GM21447 (cell line): Measurements from ENCODE around the gene LEF1.
"Not testable (repeated sequence)": the region's sequence is repeated elsewhere in the genome, so short reads cannot be mapped to it uniquely, and the experiment has no call there.

Experiments
- ATAC-seq: cut with Tn5 transposase; IDR thresholded peaks from one replicate; pipeline ENCODE4 v1.9.1; 2021; ENCODE audit not compliant: unreplicated experiment

LEF1 gene

GRCh38 chr4:108037884-108038283 lies 130.8 kb downstream of the LEF1 start:
- ATAC-seq, result no peak

DNA sequence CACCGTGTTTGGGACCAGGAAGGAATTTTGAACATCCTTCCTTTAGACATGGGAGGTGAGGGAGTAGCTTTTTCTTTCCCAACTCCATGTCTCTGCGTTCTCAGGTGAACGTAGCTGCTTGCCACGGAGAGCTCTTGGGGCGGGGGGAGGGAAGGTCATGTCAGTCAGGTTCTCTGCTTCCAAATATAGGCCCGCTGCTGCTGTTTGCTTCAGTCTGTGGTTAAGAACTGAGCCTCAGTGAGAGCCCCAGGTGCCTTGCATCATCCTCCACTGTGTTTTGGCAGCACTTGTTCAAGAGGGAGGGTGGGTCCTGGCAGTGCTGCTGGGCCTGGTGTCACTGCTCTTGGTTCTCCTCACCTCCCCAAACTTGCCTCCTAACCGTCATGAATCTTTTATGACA lies 132.5 kb downstream of the LEF1 start:
- ATAC-seq, result peak; percentile 97

GRCh38 chr4:108035691-108036090 lies 133.0 kb downstream of the LEF1 start:
- ATAC-seq, result peak; percentile 40

GRCh38 chr4:108034565-108034964 lies 134.2 kb downstream of the LEF1 start:
- no peak for ATAC-seq

DNA sequence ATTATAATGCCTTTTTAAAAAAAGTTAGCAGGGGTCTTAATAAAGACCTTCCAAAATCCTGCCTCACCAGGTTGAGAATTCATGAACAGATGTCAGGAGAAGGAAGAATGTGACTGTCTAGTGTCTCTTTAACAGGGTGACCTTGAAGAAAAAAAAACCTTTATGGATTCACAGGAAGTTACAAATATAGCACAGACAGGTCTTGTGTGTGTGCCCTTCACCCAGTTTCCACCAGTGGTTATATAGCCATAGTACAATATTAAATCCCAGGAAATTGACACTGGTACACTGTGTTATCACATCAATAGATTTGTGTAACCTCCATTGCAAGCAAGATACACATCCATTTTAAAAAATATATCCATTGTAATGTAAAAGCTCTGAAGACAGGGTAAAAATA lies 135.4 kb downstream of the LEF1 start:
- no peak for ATAC-seq

GRCh38 chr4:108031427-108032083 lies 137.2 kb downstream of the LEF1 start:
- no peak for ATAC-seq

DNA sequence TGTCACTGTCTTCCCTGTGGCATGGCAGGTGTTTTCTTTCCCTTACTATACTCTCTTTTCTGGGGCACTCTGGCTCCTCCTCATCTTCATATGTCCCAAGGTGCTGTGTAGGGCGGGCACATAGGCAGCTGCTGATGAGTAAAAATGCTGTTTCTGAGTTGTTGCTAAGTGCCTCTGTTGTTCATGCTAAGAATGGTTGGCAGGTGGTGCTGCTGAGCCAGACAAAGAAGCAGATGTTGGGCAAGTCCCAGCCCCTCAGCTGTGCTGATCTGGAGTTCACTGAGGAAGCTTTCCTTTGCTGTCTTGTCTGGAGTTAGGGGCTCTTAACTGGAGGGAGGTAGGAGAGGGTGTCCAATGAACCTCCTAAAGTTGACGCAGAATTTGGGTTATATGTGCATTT lies 138.4 kb downstream of the LEF1 start:
- ATAC-seq, result peak; percentile 97

GRCh38 chr4:108029731-108030130 lies 139.0 kb downstream of the LEF1 start:
- no peak for ATAC-seq

DNA sequence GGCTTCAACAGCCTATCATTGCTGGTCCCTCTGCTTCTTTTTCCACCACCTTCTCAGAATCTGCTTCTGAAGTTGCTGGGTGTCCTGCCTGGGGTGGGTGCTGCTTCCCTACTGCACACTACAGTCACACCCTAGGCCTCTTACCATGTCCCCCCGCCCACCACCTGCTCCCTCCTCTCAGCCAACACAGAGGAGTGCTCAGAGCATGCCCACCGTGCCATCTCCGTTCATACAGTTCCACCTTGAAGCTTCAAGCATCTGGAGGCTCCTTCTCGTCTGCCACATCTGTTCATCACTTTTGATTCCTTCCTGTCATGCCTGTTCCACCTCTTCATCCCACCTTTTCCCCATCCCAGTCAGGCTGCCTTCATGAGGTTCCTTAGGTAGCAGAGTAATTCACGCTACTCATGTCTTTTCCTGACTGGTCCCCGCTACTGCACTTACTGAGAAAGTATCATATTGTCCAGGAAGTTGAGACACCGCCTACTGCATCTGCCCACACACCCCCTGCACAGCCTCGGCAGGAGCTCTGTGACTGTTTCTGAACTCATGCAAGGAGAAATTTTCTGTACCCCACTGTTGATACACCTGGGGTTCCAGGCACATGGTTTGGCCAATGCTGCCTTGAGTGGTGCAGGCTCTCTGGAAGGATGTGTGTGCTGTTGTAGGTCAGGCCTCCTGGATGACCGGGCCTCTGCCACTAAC lies 139.6 kb downstream of the LEF1 start:
- no peak for ATAC-seq

DNA sequence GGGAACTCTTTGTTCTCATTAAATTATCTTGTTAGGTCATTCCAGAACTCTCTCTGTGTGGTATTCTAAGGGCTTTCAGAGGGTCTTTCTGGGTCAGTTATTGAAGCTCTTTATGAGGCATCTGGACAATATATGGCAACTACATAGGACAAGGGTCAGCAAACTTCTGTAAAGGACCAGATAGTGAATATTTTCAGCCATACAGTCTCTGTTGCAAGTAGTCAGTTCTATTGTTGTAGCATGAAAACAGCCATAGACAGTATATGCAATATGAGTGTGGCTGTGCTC lies 143.9 kb downstream of the LEF1 start:
- no peak for ATAC-seq

DNA sequence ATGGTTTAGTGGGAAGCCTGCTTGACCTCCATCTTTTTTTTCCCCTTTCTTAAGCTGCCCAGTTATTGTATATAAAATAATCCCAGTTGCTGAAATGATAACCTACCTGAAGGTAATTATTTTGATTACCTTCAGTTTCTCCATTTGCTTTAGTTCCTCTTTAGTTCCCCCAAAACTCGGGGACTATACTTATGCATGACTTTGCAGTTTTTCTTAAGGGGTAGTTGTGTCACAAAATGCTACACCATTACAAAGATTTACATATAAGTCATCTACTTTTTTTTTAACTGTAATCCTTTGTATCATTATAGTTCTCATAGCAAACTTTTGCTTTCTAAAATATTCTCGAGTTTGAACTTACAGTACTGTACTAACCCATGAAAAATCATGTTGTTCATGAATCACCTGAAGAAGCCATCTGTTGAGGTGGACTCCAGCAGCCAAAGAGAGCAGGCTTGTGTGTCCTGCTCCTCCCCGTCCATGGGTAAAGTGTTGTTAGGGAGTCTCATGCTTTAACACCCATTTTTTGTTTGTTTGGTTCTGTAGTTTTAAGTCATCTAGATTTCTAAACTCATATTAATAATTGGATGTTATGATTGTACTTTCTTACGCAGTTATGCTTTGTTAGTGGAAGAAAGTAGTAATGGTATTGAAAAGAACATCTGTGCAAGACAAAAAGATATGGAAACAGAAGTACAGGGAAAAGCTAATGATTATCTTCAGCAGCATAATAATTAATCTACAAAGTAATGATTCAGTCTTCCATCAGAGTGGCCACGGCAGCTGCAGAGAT lies 144.5 kb downstream of the LEF1 start:
- ATAC-seq, result no peak

DNA sequence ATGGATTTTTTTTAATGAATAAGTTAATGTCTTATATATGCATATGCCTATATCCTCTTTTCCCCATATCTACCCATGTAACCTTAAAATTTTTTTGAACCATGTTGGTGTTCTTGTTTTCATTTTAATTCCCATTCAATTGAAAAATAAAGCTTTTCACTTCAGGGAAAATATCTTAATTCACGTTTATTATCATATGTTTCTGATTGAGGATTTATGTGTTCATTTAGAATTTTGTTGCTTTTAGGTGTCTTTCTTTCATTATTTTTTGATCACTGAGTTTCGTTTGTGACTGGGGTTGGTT lies 149.9 kb downstream of the LEF1 start:
- no peak for ATAC-seq

GRCh38 chr4:108018040-108018883 lies 150.5 kb downstream of the LEF1 start:
- ATAC-seq, result peak; percentile 82

GRCh38 chr4:108013955-108014354 lies 154.8 kb downstream of the LEF1 start:
- no peak for ATAC-seq

GRCh38 chr4:108013327-108013726 lies 155.4 kb downstream of the LEF1 start:
- ATAC-seq, result no peak

- ATAC-seq, result not testable (repeated sequence)
These were observed 156.3 kb downstream of the LEF1 start for GRCh38 chr4:108012382-108012781.

DNA sequence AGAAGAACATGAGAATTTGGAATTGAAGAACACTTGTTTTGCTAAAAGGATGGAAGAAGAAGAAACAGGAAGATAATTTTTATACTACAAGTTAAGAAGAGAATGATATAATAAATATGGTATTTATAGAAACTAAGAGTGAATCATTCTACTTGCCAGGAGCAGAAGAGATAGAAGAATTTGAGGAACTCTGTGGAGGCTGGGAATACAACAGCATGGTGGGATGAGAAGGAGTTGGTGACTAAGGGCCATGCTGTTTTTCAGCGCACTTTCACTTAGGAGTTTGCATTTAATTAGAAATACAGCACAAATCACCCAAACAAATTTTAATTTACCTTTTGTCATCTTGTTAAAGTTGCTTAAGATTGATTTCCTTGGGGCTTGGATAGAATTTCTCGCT lies 158.6 kb downstream of the LEF1 start:
- ATAC-seq, result no peak

GRCh38 chr4:108008721-108009120 lies 160.0 kb downstream of the LEF1 start:
- ATAC-seq, result no peak

DNA sequence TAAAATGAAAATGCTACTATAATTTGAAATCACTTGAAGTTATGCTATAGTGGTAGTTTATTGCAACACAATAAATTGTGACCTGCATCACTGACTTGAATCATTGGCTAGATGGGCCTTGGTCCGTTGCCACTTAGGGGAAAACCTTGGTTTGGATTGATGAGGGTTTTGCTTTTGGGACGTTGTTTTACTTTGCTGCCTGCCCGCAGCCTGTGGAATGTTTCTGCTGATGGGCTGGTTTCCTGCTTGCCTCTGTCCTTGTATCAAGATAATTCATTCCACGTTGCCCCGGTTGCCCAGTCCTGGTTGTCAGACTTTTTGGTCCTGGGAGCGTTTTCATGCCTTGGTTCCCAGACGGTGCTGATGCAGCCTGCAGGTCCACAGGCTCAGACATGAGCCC lies 160.7 kb downstream of the LEF1 start:
- no peak for ATAC-seq

GRCh38 chr4:108006361-108006760 lies 162.4 kb downstream of the LEF1 start:
- no peak for ATAC-seq

- no peak for ATAC-seq
These were observed 162.9 kb downstream of the LEF1 start for GRCh38 chr4:108005807-108006206.

- no peak for ATAC-seq
These were observed 164.1 kb downstream of the LEF1 start for GRCh38 chr4:108004646-108005045.
